GM21529 (cell line): ENCODE results near the gene PRH1.

Source experiments
- ATAC-seq: cut with Tn5 transposase; IDR thresholded peaks from one replicate; pipeline ENCODE4 v1.9.1; 2021; ENCODE audit not compliant: unreplicated experiment

The PRH1 gene

DNA sequence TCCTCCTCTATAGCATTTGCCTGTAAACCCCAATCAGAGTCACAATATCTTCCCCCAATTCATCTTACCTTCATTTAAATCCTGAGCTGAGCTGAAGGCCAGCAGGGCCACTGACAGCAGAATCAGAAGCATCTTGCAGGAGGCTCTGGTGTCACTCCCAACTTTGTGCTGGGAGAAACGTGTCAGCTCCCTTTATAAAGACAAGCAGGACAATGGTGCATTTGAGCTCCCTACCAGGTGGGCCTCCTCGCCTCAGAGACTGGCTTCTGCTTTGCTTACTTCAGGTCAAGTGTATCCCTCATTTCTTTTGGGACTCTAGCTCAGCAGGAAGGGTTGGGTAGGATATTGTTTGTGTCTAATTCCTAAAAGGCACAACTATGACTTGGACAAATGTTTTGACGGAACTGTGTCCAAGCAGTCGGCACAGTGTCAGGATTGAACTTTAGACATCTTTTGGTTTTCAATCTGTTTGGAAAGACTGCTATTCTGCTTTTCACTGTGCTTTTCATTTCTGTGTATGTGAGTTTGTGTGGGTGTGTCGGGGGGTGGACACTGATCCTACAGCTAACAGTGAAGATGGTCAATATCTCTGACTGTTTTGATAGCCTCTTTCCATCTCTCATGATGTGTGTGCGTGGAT is at the start of gene PRH1:
TSS of gene PRH1 (minus strand) at position 170 of the 640 bp plus-strand sequence. CDS start at position 132, 38 bp downstream.
- ATAC-seq, result no peak

- ATAC-seq, result no peak
Observed at GRCh38 chr12:10928746-10929286, 44.8 kb upstream of the PRH1 start, which contains the start of gene PRH2. Gene PRH2 (plus strand): TSS chr12:10929236. CDS start chr12:10929274, 38 bp downstream.

- no peak for ATAC-seq
Observed at GRCh38 chr12:10926269-10926668, 42.2 kb upstream of the PRH1 start.

DNA sequence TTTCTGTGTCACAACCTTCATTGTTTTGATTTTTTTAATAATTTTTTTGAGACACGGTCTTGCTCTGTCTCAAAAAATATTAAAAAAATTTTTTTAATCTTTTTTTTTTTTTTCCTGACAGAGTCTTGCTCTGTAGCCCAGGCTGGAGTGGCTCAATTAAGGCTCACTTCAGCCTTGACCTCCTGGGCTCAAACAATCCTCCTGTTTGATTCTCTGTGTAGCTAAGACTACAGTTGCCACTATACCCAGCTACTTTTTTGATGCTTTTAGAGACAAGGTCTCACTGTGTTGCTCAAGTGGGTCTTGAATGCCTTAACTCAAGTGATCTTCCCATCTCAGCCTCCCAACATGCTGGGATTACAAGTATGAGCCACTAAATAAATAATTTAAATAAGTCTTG is 35.8 kb upstream of the PRH1 start:
- ATAC-seq, result no peak

GRCh38 chr12:10910380-10910779 is 26.3 kb upstream of the PRH1 start:
- no peak for ATAC-seq

- no peak for ATAC-seq
Observed at GRCh38 chr12:10909462-10909861, 25.4 kb upstream of the PRH1 start, which contains the start of gene TAS2R13. Gene TAS2R13 (minus strand): TSS chr12:10909562. CDS start chr12:10909298, 264 bp downstream.

- no peak for ATAC-seq
Observed at GRCh38 chr12:10904686-10905085, 20.6 kb upstream of the PRH1 start.

DNA sequence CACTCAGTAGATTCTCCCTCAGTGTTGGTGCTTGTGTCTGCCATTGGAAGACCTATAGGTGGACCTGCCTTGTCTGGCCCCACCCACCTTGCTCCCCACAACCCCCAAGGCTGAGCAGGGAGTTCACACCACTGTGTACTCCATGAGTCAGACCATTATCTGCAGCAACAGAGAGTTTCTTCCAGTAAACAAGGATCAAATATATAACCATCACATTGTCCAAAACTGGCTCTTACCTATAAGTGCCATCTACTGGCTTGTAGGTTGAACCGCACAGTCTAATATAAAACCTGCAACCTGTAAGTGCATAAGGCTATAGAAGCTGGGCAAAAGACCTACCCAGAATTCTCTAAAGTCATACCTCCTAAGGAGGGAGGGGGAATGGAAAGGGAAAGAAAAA is 17.4 kb upstream of the PRH1 start:
- no peak for ATAC-seq

- no peak for ATAC-seq
Observed at GRCh38 chr12:10900972-10901371, 16.9 kb upstream of the PRH1 start.

- ATAC-seq, result no peak
Observed at GRCh38 chr12:10900530-10900929, 16.5 kb upstream of the PRH1 start.

- ATAC-seq, result no peak
Observed at GRCh38 chr12:10896854-10897253, 12.8 kb upstream of the PRH1 start.

GRCh38 chr12:10891937-10892336 is 7.9 kb upstream of the PRH1 start:
- ATAC-seq, result no peak

- ATAC-seq, result no peak
Observed at GRCh38 chr12:10889226-10889625, 5.2 kb upstream of the PRH1 start.

DNA sequence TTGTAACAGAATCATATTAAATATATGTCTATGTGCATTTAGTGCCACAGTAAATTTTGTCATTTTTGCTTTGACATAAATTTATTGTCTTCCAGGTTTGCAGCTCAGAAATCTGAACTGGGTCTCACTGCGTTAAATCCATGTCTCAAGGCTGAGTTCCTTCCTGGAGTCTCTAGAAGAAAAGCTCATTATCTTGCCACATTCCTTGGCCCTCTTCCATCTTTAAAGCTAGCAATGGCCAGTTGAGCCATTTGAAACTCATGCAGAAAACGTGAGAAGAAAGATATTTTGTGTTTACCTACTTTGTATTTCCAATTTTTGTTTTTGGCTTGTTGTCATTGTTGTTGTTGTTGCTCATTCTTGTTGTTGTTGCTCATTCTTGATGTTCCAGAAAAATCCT is 10.7 kb downstream of the PRH1 start:
- ATAC-seq, result no peak

DNA sequence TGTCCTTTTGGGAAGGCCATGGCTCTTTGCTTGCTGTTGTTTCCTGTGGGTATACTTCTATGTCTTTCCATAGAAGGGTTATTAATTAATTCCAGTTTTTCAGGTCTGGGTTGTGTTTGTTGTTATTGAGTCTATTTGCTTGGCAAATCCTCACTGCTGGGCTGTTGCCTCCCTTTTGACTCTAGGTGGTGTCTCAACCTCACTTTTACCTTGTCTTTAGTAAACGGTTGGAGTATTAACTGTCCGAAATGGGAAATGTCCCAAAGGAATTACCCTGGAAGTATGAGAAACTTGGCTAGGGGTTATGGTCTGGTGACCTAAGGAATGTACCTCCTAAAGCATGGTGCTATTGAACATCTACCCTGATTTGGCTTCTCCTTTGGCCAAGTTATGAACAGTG is 16.7 kb downstream of the PRH1 start:
- no peak for ATAC-seq

DNA sequence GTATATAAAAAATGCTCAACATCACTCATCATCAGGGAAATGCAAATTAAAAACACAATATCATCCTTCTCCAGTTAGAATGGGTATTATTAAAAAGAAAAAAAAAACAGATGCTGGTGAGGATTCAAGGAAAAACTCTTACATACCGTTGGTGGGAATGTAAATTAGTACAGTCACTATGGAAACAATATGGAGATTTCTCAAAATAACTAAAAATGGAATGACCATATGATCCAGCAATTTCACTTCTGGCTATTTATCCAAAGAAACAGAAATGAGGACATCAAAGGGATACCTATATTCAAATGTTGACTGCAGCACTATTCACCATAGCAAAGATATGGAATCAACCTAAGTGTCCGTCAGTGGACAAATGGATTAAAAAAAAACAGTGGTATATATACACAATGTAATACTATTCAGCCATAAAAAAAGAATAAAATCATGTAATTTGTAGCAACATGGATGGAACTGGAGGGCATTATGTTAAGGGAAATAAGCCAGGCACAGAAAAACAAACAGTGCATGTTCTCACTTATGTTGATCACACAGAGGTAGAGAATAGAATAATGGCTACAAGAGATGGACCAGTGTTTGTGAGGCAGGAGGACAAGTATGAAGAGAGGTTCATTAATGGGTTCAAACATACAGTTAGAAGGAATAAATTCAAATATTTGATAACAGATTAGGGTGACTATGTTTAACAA is 20.4 kb downstream of the PRH1 start:
- ATAC-seq, result no peak

- ATAC-seq, result no peak
Observed at GRCh38 chr12:10861366-10861765, 22.7 kb downstream of the PRH1 start.

- ATAC-seq, result no peak
Observed at GRCh38 chr12:10855807-10856206, 28.2 kb downstream of the PRH1 start.

GRCh38 chr12:10853776-10854175 is 30.3 kb downstream of the PRH1 start:
- no peak for ATAC-seq

DNA sequence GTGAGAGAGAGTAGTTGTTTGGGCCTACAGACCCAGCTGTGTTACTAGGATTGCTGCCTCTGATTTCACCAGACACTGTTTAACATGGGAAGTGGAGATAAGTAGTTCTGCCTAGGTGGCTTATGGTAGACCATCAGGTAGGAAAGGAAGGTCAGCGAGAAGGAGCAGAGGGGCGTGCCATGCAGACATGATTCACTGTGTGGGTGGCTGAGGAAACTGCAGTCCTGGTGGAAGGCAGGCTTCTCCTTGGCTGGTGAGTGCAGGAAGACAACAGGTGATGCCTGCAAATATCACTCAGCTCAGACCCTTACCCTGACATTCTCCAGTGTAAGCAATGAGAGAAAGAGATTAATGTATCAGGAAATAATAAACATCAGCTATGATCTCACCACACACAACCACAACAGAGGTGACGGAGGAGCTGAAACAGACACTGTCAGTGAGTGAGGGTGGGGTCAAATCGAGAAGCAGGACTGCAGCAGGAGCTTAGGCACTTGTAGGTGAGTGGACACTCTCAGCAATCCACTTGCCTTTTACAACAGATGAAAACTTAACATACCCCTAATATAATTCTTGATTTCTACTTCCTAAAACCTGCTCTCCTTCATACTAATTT is 32.7 kb downstream of the PRH1 start:
- ATAC-seq, result no peak

GRCh38 chr12:10849425-10849878 is 34.6 kb downstream of the PRH1 start, which contains the start of gene PRR4:
Gene PRR4 (minus strand): TSS chr12:10849475. CDS start chr12:10849437, 38 bp downstream.
- no peak for ATAC-seq

- no peak for ATAC-seq
Observed at GRCh38 chr12:10847744-10848143, 36.3 kb downstream of the PRH1 start.
